Neural progenitor cell (in vitro differentiated cells): ENCODE data around the gene DDIAS. TPM values are rescaled to one million over a fixed set of nuclear protein-coding genes. Genes with fewer than 3 reads are reported as not detected.
"Not testable (repeated sequence)": the region's sequence is repeated elsewhere in the genome, so short reads cannot be mapped to it uniquely, and the experiment has no call there.

Experiments
- DNase-seq: peaks from one replicate; pipeline ENCODE4 v3.0.0-alpha.2; 2016; ENCODE audit warnings: low spot score
- H2AFZ ChIP-seq: fragments of 200-600 bp; sonication (generic); replicated peaks from 2 replicates; pipeline ENCODE4 v1.6.1; 2016; ENCODE audit warnings: antibody characterized with exemption
- H3F3A ChIP-seq: fragments of 200-600 bp; sonication (generic); 2 replicates; pipeline ENCODE4 v1.6.1; 2016; ENCODE audit warnings: antibody characterized with exemption, low read depth
- H3K27ac ChIP-seq: fragments of 200-600 bp; sonication (generic); 2 replicates; pipeline ENCODE4 v1.5.1; 2016; ENCODE audit warnings: mild to moderate bottlenecking
- H3K27me3 ChIP-seq: fragments of 200-600 bp; sonication (generic); 2 replicates; pipeline ENCODE4 v1.6.1; 2016; ENCODE audit warnings: mild to moderate bottlenecking, moderate library complexity
- H3K36me3 ChIP-seq: fragments of 200-600 bp; sonication (generic); 2 replicates; pipeline ENCODE4 v1.5.1; 2016
- H3K4me1 ChIP-seq: fragments of 200-600 bp; sonication (generic); 2 replicates; pipeline ENCODE4 v1.6.1; 2016; ENCODE audit warnings: mixed run types
- H3K4me2 ChIP-seq: fragments of 200-600 bp; sonication (generic); 2 replicates; pipeline ENCODE4 v1.6.1; 2016
- H3K4me3 ChIP-seq: fragments of 200-600 bp; sonication (generic); 2 replicates; pipeline ENCODE4 v1.5.1; 2016
- H3K79me2 ChIP-seq: fragments of 200-600 bp; sonication (generic); 2 replicates; pipeline ENCODE4 v1.6.1; 2016; ENCODE audit warnings: low read depth
- H3K9ac ChIP-seq: fragments of 200-600 bp; sonication (generic); 2 replicates; pipeline ENCODE4 v1.6.1; 2016
- H3K9me3 ChIP-seq: fragments of 200-600 bp; sonication (generic); 2 replicates; pipeline ENCODE4 v1.5.1; 2016; ENCODE audit warnings: low read depth
- H4K20me1 ChIP-seq: fragments of 200-600 bp; sonication (generic); 2 replicates; pipeline ENCODE4 v1.6.1; 2016; ENCODE audit warnings: low read depth
- H3K27ac Mint-ChIP-seq: 3 replicates; pipeline ENCODE4 v1.8.0; 2021; ENCODE audit warnings: mixed read lengths
- H3K27me3 Mint-ChIP-seq: 2 replicates; pipeline ENCODE4 v1.8.0; 2022; ENCODE audit warnings: low read depth, mild to moderate bottlenecking, inconsistent platforms, moderate library complexity, mixed read lengths; ENCODE audit not compliant: insufficient read depth
- H3K36me3 Mint-ChIP-seq: 3 replicates; pipeline ENCODE4 v1.8.0; 2021; ENCODE audit warnings: mixed read lengths
- H3K4me1 Mint-ChIP-seq: 3 replicates; pipeline ENCODE4 v1.8.0; 2021; ENCODE audit warnings: mixed read lengths
- H3K4me3 Mint-ChIP-seq: 3 replicates; pipeline ENCODE4 v1.8.0; 2021; ENCODE audit warnings: mild to moderate bottlenecking, moderate library complexity, mixed read lengths
- H3K9me3 Mint-ChIP-seq: 3 replicates; pipeline ENCODE4 v1.8.0; 2020; ENCODE audit warnings: mixed read lengths
- CTCF ChIP-seq: fragments of 200-600 bp; sonication (generic); IDR thresholded peaks from 2 replicates; pipeline ENCODE4 v1.5.1; 2017; ENCODE audit warnings: antibody characterized with exemption, mild to moderate bottlenecking
- EZH2 ChIP-seq: fragments of 200-600 bp; sonication (generic); IDR thresholded peaks from 2 replicates; pipeline ENCODE4 v1.6.1; 2017; ENCODE audit warnings: antibody characterized with exemption, mild to moderate bottlenecking, moderate library complexity
- EZH2phosphoT487 ChIP-seq: fragments of 200-600 bp; sonication (generic); IDR thresholded peaks from 2 replicates; pipeline ENCODE4 v1.6.1; 2017; ENCODE audit warnings: antibody characterized with exemption
- total RNA-seq: library from RNA; depleted of rRNA; stranded (reverse); fragments of >200 nt; gene quantifications from 2 replicates; pipeline ENCODE4 v1.2.3, GENCODE V29; 2015; ENCODE audit warnings: low replicate concordance

DDIAS gene
- total RNA-seq, 1 donor from 2014 or later, result 47.7 TPM

DNA sequence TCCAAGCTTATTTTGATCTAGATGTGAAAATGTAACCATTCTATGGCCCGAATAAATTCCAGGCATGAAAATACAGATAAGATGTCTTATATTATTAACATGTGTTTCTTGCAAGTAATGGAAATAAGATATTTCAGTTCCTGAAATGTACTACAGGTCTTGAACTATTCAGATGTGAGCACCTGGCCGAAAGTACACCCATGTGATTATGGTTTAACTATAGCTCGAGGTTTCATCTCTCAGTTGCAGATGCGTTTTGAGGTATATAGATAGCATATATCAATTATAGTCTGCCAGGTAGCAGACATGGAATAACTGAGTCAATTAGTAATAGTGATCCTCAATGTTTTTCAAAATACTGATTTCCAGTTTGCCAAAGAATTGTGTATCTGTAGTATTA, 68.3 kb downstream of the DDIAS start:
- DNase-seq, result no peak
- H3K27ac Mint-ChIP-seq, result no peak overlapping the region
- H3K36me3 Mint-ChIP-seq, result no peaks in the 10 kb centered on the region
- Histone ChIP-seq H3K36me3 (no peaks in the 10 kb centered on the region), H4K20me1 (no peaks in the 10 kb centered on the region), H3F3A (no peaks in the 10 kb centered on the region), H3K9me3 (no peaks in the 10 kb centered on the region), H3K27ac (no peak overlapping the region), H3K27me3 (no peaks in the 10 kb centered on the region), H3K79me2 (no peaks in the 10 kb centered on the region), H3K4me2 (no peak overlapping the region), H3K9ac (no peak overlapping the region), H3K4me3 (no peak overlapping the region), H2AFZ (no peak overlapping the region), H3K4me1 (no peaks in the 10 kb centered on the region)
- H3K27me3 Mint-ChIP-seq, result no peaks in the 10 kb centered on the region
- no peaks in the 10 kb centered on the region for H3K4me1 Mint-ChIP-seq
- TF ChIP-seq EZH2 (no peak), EZH2phosphoT487 (no peak), CTCF (no peak)
- no peak overlapping the region for H3K4me3 Mint-ChIP-seq
- no peaks in the 10 kb centered on the region for H3K9me3 Mint-ChIP-seq

- H3K4me1 Mint-ChIP-seq, H3K27me3 Mint-ChIP-seq, DNase-seq, H3K27ac ChIP-seq, H4K20me1 ChIP-seq, H3F3A ChIP-seq, H3K4me1 ChIP-seq, H3K27ac Mint-ChIP-seq, H3K9me3 ChIP-seq, H3K4me2 ChIP-seq, H2AFZ ChIP-seq, H3K79me2 ChIP-seq, H3K4me3 ChIP-seq, H3K9me3 Mint-ChIP-seq, H3K4me3 Mint-ChIP-seq, H3K27me3 ChIP-seq, H3K36me3 Mint-ChIP-seq, H3K36me3 ChIP-seq, H3K9ac ChIP-seq: not testable (repeated sequence)
Observed at GRCh38 chr11:82970507-82971083, 69.1 kb downstream of the DDIAS start.

DNA sequence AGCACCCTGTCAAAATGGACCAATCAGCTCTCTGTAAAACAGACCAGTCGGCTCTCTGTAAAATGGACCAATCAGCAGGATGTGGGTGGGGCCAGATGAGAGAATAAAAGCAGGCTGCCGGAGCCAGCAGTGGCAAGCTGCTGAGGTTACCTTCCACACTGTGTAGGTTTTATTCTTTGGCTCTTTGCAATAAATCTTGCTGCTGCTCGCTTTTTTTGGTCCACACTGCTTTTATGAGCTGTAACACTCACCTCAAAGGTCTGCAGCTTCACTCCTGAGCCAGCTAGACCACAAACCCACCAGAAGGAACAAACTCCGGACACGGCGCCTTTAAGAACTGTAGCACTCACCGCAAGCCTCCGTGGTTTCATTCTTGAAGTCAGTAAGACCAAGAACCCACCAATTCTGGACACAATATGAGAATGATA, 70.0 kb downstream of the DDIAS start:
- not testable (repeated sequence) for H3K4me1 ChIP-seq, H3F3A ChIP-seq, H3K36me3 Mint-ChIP-seq, H3K4me2 ChIP-seq, H2AFZ ChIP-seq, H3K27me3 ChIP-seq, DNase-seq, H3K36me3 ChIP-seq, H3K9me3 Mint-ChIP-seq, H3K79me2 ChIP-seq, H3K27ac ChIP-seq, H3K4me3 ChIP-seq, H3K4me1 Mint-ChIP-seq, H3K9me3 ChIP-seq, H3K27ac Mint-ChIP-seq, H4K20me1 ChIP-seq, H3K4me3 Mint-ChIP-seq, H3K27me3 Mint-ChIP-seq, H3K9ac ChIP-seq

DNA sequence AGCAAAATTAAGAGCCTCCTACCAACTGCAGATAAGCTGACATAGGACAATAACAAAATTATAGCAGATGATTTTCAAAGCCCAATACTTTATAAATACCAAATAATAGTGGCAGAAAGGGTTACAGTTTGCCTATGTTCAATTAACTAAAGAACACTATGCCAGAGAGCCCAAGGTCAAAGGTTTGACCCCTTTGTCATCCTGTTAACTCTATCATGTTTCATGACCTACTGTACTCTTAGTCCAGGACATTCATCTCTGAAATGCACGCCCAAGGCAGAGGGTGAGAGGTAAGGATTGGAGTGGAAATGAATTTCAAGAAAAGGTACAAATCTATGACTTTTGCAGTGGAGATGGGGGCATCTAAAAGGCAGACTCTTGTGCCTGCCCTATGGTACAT, 70.6 kb downstream of the DDIAS start:
- Histone ChIP-seq H3K4me3 (no peak overlapping the region), H3K9ac (no peak overlapping the region), H4K20me1 (no peaks in the 10 kb centered on the region), H3K9me3 (no peaks in the 10 kb centered on the region), H3K27ac (no peak overlapping the region), H3K27me3 (no peaks in the 10 kb centered on the region), H3K4me2 (no peak overlapping the region), H3F3A (no peaks in the 10 kb centered on the region), H3K4me1 (peaks cover 10% of the 10 kb centered on the region), H2AFZ (no peak overlapping the region), H3K79me2 (no peaks in the 10 kb centered on the region), H3K36me3 (no peaks in the 10 kb centered on the region)
- Mint-ChIP-seq H3K27me3 (peaks cover 2% of the 10 kb centered on the region), H3K27ac (no peak overlapping the region), H3K4me1 (no peaks in the 10 kb centered on the region), H3K9me3 (no peaks in the 10 kb centered on the region), H3K36me3 (no peaks in the 10 kb centered on the region), H3K4me3 (no peak overlapping the region)
- no peak for DNase-seq
- no peak for TF ChIP-seq CTCF
- no peak for TF ChIP-seq EZH2phosphoT487
